Loucy (cell line): ENCODE data around the gene DLG2.

ENCODE experiments used
- H2AFZ ChIP-seq: fragments of 200-600 bp; sonication (generic); 2 replicates; pipeline ENCODE4 v1.6.0; 2016; ENCODE audit warnings: antibody characterized with exemption, mild to moderate bottlenecking, low read length, moderate library complexity
- H3F3A ChIP-seq: fragments of 200-600 bp; 2 replicates; pipeline ENCODE4 v1.6.0; 2016; ENCODE audit warnings: antibody characterized with exemption, low read depth, mild to moderate bottlenecking
- H3K27me3 ChIP-seq: fragments of 200-600 bp; sonication (generic); 2 replicates; pipeline ENCODE4 v1.6.1; 2014; ENCODE audit warnings: low read length, mild to moderate bottlenecking; ENCODE audit not compliant: insufficient read depth, poor library complexity, severe bottlenecking
- H3K36me3 ChIP-seq: fragments of 200-600 bp; sonication (generic); 2 replicates; pipeline ENCODE4 v1.6.1; 2016; ENCODE audit warnings: low read length; ENCODE audit not compliant: insufficient read depth
- H3K4me1 ChIP-seq: fragments of 200-600 bp; sonication (generic); 2 replicates; pipeline ENCODE4 v1.5.1; 2014; ENCODE audit warnings: low read length, mild to moderate bottlenecking; ENCODE audit not compliant: insufficient read depth, poor library complexity, severe bottlenecking
- H3K4me2 ChIP-seq: fragments of 200-600 bp; sonication (generic); 2 replicates; pipeline ENCODE4 v1.6.0; 2014; ENCODE audit warnings: antibody characterized with exemption, low read length, low read depth, mild to moderate bottlenecking; ENCODE audit not compliant: poor library complexity, severe bottlenecking
- H3K4me3 ChIP-seq: fragments of 200-600 bp; sonication (generic); 2 replicates; pipeline ENCODE4 v1.5.1; 2014; ENCODE audit warnings: low read length, mild to moderate bottlenecking, mixed read lengths; ENCODE audit not compliant: poor library complexity, severe bottlenecking
- H3K79me2 ChIP-seq: fragments of 200-600 bp; sonication (generic); 2 replicates; pipeline ENCODE4 v1.6.1; 2014; ENCODE audit warnings: low read length; ENCODE audit not compliant: insufficient read depth
- H3K9ac ChIP-seq: fragments of 200-600 bp; sonication (generic); 2 replicates; pipeline ENCODE4 v1.6.0; 2014; ENCODE audit warnings: mild to moderate bottlenecking, low read depth, low read length, moderate library complexity; ENCODE audit not compliant: poor library complexity, severe bottlenecking
- H3K9me2 ChIP-seq: fragments of 200-600 bp; sonication (generic); replicated peaks from 2 replicates; pipeline ENCODE4 v1.6.1; 2016; ENCODE audit warnings: low read depth, low read length, mixed read lengths
- H3K9me3 ChIP-seq: fragments of 200-600 bp; sonication (generic); 2 replicates; pipeline ENCODE4 v1.6.1; 2014; ENCODE audit warnings: mild to moderate bottlenecking, antibody characterized with exemption, low read length, low read depth; ENCODE audit not compliant: insufficient read depth
- H4K20me1 ChIP-seq: fragments of 200-600 bp; sonication (generic); 2 replicates; pipeline ENCODE4 v1.6.0; 2014; ENCODE audit warnings: antibody characterized with exemption, low read length, mild to moderate bottlenecking; ENCODE audit not compliant: insufficient read depth, poor library complexity, severe bottlenecking
- CTCF ChIP-seq: fragments of 200-600 bp; sonication (generic); conservative IDR thresholded peaks from 2 replicates; pipeline ENCODE4 v1.5.1; 2014; ENCODE audit warnings: mild to moderate bottlenecking, antibody characterized with exemption, low read length
- EZH2phosphoT487 ChIP-seq: fragments of 200-600 bp; IDR thresholded peaks from 2 replicates; pipeline ENCODE4 v1.6.1; 2018; ENCODE audit warnings: antibody characterized with exemption, mild to moderate bottlenecking, moderate library complexity, borderline replicate concordance

DLG2 gene

GRCh38 chr11:83768489-83768888 lies 1858.7 kb downstream of the DLG2 start:
- Histone ChIP-seq H3K9me2 (no peaks in the 10 kb centered on the region), H3K79me2 (no peaks in the 10 kb centered on the region), H3K36me3 (no peaks in the 10 kb centered on the region), H4K20me1 (no peaks in the 10 kb centered on the region), H3F3A (no peaks in the 10 kb centered on the region), H2AFZ (no peak overlapping the region), H3K27me3 (no peaks in the 10 kb centered on the region), H3K4me3 (no peak overlapping the region), H3K9me3 (no peaks in the 10 kb centered on the region), H3K4me2 (no peak overlapping the region), H3K4me1 (no peaks in the 10 kb centered on the region), H3K9ac (no peak overlapping the region)
- TF ChIP-seq EZH2phosphoT487 (no peak), CTCF (no peak)

- no peaks in the 10 kb centered on the region for H3K9me2 ChIP-seq
- no peaks in the 10 kb centered on the region for H3K9me3 ChIP-seq
- H3K4me1 ChIP-seq = no peaks in the 10 kb centered on the region
- no peak overlapping the region for H2AFZ ChIP-seq
- no peaks in the 10 kb centered on the region for H4K20me1 ChIP-seq
- no peak for TF ChIP-seq EZH2phosphoT487
- TF ChIP-seq CTCF = no peak
- H3F3A ChIP-seq = no peaks in the 10 kb centered on the region
- no peak overlapping the region for H3K9ac ChIP-seq
- H3K27me3 ChIP-seq = no peaks in the 10 kb centered on the region
- H3K4me2 ChIP-seq = no peak overlapping the region
- H3K36me3 ChIP-seq = no peaks in the 10 kb centered on the region
- no peak overlapping the region for H3K4me3 ChIP-seq
- H3K79me2 ChIP-seq = no peaks in the 10 kb centered on the region
Measured at GRCh38 chr11:83766932-83767331, 1860.2 kb downstream of the DLG2 start.

GRCh38 chr11:83764643-83765042 lies 1862.5 kb downstream of the DLG2 start:
- Histone ChIP-seq H3K9ac (no peak overlapping the region), H3K9me2 (no peaks in the 10 kb centered on the region), H3F3A (no peaks in the 10 kb centered on the region), H3K4me2 (no peak overlapping the region), H2AFZ (no peak overlapping the region), H3K27me3 (no peaks in the 10 kb centered on the region), H3K4me1 (no peaks in the 10 kb centered on the region), H4K20me1 (no peaks in the 10 kb centered on the region), H3K36me3 (no peaks in the 10 kb centered on the region), H3K79me2 (no peaks in the 10 kb centered on the region), H3K4me3 (no peak overlapping the region), H3K9me3 (no peaks in the 10 kb centered on the region)
- no peak for TF ChIP-seq EZH2phosphoT487
- TF ChIP-seq CTCF = no peak
